ENCODE data around the gene ACBD3. TPM values are rescaled to one million over a fixed set of nuclear protein-coding genes. Genes with fewer than 3 reads are reported as not detected.
"Not testable (repeated sequence)": the region's sequence is repeated elsewhere in the genome, so short reads cannot be mapped to it uniquely, and the experiment has no call there.

The ACBD3 gene
- total RNA-seq, 4 donors from 2014 or later: 24.1 to 36.3 (median 32.8) TPM

DNA sequence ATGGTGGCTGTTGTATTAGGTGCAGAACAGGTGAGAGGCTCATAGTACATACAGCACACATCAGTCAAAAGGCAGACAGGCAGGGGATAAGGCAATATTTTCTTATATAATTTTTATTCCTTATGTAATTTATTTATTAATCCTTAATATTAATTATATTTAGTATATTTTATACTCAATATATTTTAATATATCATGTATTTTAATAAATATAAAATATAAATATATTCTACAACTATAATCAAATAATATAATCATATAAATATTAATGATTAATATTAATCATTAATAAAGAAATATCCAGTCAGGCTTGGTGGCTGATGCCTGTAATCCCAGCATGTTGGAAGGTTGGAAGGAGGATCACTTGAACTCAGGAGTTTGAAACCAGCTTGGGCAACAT, 17.7 kb upstream of the ACBD3 start:
- Histone ChIP-seq H3K27me3 (no peaks in the 10 kb centered on the region), H3K4me3 (no peak overlapping the region), H3K4me1 (no peaks in the 10 kb centered on the region), H3K36me3 (no peaks in the 10 kb centered on the region), H3K9me3 (no peaks in the 10 kb centered on the region), H3K27ac (no peak overlapping the region)
- TF ChIP-seq POLR2A (IDR thresholded peaks at IDR 0.05) (no peak), CTCF (IDR thresholded peaks at IDR 0.05) (no peak)
- no peak for DNase-seq

DNA sequence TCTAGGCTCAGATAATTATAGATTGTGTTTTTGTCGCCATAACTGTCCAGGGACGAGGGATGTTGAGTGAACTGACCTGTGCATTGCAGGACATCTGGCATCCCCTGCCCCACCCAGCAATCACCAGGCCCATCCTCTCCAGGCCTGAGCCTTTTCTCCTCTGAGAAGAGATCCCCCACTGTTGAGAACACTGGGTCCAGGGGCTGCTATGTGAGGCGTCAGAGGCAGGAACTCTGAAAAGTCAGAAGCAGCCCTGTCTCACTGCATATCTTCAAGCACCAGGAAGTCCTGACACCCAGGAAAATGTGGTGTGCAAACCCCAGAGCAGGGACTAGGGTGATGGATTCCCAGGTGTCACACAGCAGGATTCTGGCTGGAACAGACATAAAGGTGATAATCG, 17.1 kb upstream of the ACBD3 start:
- Histone ChIP-seq H3K27ac (no peak overlapping the region), H3K9me3 (no peaks in the 10 kb centered on the region), H3K4me1 (no peaks in the 10 kb centered on the region), H3K36me3 (no peaks in the 10 kb centered on the region), H3K4me3 (no peak overlapping the region), H3K27me3 (no peaks in the 10 kb centered on the region)
- no peak for TF ChIP-seq CTCF (IDR thresholded peaks at IDR 0.05)
- TF ChIP-seq POLR2A (IDR thresholded peaks at IDR 0.05): no peak
- DNase-seq: no peak

DNA sequence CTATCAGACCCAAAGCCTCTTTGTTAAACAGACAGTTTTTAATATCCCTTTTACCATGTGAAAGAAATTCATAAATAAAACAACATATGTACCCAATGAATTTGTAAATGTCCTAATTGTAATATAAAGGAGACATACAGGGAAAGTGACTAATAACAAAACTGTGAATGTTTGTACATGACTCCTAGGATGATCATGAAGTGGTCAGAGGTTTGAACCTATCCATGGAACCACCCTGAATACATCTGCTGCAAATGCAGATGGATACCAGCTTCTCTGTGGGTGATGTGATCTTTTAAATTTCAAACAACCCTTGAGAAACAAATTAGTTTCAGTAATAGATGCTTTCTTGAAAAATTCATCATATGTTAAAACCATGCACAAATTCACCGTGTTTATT, 16.7 kb upstream of the ACBD3 start:
- DNase-seq: no peak
- Histone ChIP-seq H3K27ac (no peak overlapping the region), H3K36me3 (no peaks in the 10 kb centered on the region), H3K27me3 (no peaks in the 10 kb centered on the region), H3K4me3 (no peak overlapping the region), H3K9me3 (no peaks in the 10 kb centered on the region), H3K4me1 (no peaks in the 10 kb centered on the region)
- TF ChIP-seq POLR2A (IDR thresholded peaks at IDR 0.05) (no peak), CTCF (IDR thresholded peaks at IDR 0.05) (no peak)

- H3K27ac ChIP-seq, H3K36me3 ChIP-seq, H3K4me1 ChIP-seq, H3K27me3 ChIP-seq, H3K9me3 ChIP-seq, DNase-seq, H3K4me3 ChIP-seq: not testable (repeated sequence)
These were observed 16.1 kb upstream of the ACBD3 start for GRCh38 chr1:226202666-226203065.

DNA sequence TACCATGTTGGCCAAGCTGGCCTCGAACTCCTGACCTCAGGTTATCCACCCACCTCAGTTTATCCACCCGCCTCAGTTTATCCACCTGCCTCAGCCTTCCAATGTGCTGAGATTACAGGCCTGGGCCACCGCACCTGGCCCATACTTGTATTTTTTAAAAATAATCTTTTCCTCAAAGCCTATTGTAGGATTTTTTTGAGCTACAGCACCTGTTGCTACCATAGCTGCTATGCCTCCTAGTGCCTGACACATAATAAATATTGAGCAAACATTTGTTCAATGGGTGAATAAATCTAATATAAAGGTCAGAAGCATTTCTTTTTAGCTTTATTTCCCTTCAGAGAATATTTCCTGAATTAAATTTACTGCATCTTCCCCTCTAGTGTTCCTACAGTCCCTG, 15.7 kb upstream of the ACBD3 start:
- no peak for DNase-seq
- Histone ChIP-seq H3K9me3 (no peaks in the 10 kb centered on the region), H3K27me3 (no peaks in the 10 kb centered on the region), H3K36me3 (no peaks in the 10 kb centered on the region), H3K4me1 (no peaks in the 10 kb centered on the region), H3K27ac (no peak overlapping the region), H3K4me3 (no peak overlapping the region)
- TF ChIP-seq POLR2A (IDR thresholded peaks at IDR 0.05) (no peak), CTCF (IDR thresholded peaks at IDR 0.05) (no peak)

DNA sequence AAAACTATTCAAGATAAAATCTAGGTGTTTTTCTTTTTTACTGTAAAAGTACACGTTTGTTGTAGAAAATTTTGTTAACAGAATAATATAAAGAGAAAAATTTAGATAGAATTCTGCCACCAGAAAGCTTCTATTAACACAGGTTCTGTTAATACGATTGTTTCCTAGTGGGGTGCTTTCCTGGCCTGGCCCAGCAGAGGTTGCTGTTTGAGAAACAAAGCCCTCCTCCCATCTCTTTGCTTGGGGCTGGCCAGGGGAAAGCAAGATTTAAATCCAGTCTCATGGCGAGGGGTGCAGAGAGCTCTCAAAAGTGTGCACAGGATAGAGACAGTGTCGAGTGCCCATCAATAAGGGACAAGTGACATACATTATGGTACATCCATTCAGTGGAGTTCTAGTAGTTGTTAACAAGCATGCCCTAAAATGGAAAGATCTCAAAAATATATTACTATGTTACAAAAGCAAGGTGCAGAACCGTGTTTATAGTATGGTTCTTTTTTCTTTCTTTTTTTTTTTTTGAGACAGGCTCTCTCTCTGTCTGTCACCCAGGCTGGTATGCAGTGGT, 14.6 kb upstream of the ACBD3 start:
- no peaks in the 10 kb centered on the region for H3K36me3 ChIP-seq
- H3K9me3 ChIP-seq: no peaks in the 10 kb centered on the region
- no peak overlapping the region for H3K27ac ChIP-seq
- TF ChIP-seq CTCF (IDR thresholded peaks at IDR 0.05): no peak
- TF ChIP-seq POLR2A (IDR thresholded peaks at IDR 0.05): no peak
- H3K4me1 ChIP-seq: no peaks in the 10 kb centered on the region
- DNase-seq: no peak
- no peak overlapping the region for H3K4me3 ChIP-seq
- no peaks in the 10 kb centered on the region for H3K27me3 ChIP-seq

All from Peyer's patch (tissue), 4 donors.